PC-9 (cell line): ENCODE data around the gene ZNF501.

Experiments used
- EZH2 ChIP-seq: fragments of 200-600 bp; sonication (generic); IDR thresholded peaks from 2 replicates; pipeline ENCODE4 v1.8.0; 2017; ENCODE audit warnings: antibody characterized with exemption, low read depth
- TF ChIP-seq, protein P1 (sequence below): fragments of 200-600 bp; sonication (generic); conservative IDR thresholded peaks from 2 replicates; pipeline ENCODE4 v1.6.1; 2017; ENCODE audit warnings: mixed run types, antibody characterized with exemption, mild to moderate bottlenecking, moderate library complexity

DNA sequence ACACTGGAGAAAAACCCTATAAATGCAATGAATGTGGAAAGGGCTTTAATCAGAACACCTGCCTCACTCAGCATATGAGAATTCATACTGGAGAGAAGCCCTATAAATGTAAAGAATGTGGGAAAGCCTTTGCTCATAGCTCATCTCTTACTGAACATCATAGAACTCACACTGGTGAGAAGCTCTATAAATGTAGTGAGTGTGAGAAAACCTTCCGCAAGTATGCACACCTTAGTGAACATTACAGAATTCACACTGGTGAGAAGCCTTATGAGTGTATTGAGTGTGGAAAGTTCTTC, 7.4 kb upstream of the ZNF501 start:
- TF ChIP-seq, protein P1, sequence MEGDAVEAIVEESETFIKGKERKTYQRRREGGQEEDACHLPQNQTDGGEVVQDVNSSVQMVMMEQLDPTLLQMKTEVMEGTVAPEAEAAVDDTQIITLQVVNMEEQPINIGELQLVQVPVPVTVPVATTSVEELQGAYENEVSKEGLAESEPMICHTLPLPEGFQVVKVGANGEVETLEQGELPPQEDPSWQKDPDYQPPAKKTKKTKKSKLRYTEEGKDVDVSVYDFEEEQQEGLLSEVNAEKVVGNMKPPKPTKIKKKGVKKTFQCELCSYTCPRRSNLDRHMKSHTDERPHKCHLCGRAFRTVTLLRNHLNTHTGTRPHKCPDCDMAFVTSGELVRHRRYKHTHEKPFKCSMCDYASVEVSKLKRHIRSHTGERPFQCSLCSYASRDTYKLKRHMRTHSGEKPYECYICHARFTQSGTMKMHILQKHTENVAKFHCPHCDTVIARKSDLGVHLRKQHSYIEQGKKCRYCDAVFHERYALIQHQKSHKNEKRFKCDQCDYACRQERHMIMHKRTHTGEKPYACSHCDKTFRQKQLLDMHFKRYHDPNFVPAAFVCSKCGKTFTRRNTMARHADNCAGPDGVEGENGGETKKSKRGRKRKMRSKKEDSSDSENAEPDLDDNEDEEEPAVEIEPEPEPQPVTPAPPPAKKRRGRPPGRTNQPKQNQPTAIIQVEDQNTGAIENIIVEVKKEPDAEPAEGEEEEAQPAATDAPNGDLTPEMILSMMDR, result no peak
- TF ChIP-seq EZH2, result no peak
